Ecto neural progenitor cell (in vitro differentiated cells): ENCODE measurements around the gene RTL9.
A peak's percentile ranks its signal among the peaks of the same experiment; 100 is the strongest.

Experiments used
- DNase-seq: peaks from one replicate; pipeline ENCODE4 v3.0.0-alpha.2; 2018; ENCODE audit warnings: low spot score

The RTL9 gene

DNA sequence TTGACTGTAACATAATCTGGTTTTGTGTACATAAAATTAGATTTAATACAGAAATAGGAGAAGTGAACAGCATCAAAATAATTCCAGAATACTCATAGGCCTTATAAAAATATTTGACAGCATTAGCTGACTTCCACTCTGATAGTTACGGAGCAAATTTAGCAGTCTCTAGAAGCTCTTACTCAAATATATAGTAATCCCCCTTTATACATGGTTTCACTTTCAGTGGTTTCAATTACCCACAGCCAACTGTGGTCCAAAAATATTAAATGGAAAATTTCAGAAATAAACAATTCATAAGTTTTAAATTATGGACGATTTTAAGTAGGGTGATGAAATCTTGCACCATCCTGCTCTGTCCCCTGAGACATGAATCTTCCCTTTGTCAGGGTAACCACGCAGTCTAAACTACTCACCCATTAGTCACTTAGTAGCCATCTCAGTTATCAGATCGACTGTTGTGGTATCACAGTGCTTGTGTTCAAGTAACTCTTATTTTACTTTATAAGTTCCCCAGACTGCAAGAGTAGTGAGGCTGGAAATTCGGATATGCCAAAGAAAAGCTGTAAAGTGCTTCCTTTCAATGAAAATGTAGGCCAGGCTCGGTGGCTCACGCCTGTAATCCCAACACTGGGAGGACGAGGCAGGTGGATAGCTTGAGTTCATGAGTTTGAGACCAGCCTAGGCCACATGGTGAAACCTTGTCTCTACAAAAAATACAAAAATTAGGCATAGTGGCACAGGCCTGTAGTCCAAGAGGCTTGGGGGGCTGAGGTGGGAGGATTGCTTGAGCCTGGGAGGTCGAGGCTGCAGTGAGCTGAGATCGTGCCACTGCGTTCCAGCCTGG lies 17.2 kb upstream of the RTL9 start:
- DNase-seq, result no peak

DNA sequence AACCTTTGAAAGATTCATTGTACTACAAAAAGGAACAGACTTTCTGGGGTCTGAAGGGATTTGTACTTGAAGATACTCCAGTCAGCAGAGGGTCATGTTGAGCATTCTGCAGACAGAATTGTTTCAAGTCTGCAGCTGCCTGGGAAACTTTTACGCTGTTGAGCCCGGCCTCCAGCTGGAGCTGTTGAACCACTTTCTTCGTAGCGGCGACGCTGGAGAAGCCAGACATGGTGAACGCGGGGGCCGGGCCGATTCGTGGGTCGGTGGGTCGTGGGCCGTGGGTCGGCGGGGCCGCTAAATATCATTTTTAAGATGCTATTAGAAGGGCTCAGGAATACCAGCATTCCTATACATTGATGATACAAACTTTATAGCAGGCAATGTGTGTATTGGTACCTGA lies 12.0 kb upstream of the RTL9 start:
- DNase-seq, result peak; percentile 43

DNA sequence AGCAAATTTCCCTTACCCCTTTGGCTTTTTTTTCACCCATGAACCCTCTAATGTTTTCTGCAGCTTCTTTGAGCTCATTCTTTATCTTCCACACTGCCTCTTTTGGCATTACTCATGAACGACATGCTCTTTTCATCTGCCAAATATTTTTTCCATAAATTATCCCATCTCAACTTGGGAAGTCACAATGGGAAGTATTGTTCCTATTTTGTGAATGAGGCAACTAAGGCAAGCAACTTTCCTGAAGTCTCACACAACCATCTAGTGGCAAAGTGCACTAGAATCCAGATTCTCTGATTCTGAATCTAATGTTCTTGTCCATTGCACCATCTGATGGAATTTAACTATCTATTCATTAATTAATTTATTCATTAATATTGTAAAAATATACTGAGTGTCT lies 625 bp downstream of the RTL9 start:
- no peak for DNase-seq

DNA sequence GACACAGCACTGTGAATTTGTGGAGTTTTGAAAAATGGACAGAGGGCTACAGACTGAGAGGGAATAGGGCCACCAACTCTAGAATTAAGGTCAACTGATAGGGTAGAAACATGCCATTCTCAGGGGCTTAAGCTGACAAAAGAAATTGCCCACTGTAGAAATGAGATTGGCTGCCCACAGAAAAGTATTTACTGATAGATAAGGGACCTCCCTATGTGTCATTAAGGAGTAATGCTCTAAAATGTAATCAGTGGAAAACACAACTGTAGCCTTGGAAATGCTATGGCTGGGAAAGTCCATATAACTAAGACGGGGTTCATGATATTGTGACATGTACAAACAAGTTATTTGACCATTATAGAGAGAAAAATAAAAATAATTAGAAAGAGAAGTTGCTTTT lies 4.6 kb downstream of the RTL9 start:
- no peak for DNase-seq

GRCh38 chrX:110373310-110373709 lies 14.7 kb downstream of the RTL9 start:
- no peak for DNase-seq

DNA sequence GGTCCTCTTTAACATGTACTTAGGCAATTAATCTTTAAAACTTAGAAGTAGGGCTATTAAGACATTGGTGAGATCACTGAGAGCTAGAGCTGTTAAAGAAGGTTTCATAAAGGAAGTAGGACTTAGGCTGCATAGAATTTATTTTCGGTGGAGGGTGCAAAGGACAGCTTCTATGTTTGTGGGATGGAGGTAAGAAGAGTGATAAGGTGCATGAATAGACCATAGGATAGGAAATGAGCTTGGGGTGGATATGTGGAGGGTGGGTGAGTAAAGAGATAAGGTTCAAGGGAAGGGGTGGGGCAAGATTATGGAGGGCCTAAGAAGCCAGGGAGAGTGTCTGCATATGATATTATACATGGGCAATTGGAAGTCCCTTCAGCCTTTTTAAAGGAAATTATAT lies 15.9 kb downstream of the RTL9 start:
- DNase-seq, result no peak

DNA sequence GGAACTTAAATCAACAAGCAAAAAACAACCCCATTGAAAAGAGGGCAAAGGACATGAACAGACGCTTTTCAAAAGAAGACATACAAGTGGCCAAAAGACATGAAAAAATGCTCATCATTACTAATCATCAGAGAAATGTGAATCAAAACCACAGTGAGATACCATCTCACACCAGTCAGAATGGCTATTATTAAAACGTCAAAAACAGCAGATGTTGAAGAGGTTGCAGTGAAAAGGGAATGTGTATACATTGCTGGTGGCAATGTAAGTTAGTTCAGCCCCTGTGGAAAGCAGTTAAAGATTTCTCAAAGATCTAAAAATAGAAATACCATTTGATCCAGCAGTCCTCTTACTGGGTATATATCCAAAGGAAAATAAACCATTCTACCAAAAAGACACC lies 22.6 kb downstream of the RTL9 start:
- no peak for DNase-seq

GRCh38 chrX:110383414-110383813 lies 24.8 kb downstream of the RTL9 start:
- DNase-seq, result no peak

DNA sequence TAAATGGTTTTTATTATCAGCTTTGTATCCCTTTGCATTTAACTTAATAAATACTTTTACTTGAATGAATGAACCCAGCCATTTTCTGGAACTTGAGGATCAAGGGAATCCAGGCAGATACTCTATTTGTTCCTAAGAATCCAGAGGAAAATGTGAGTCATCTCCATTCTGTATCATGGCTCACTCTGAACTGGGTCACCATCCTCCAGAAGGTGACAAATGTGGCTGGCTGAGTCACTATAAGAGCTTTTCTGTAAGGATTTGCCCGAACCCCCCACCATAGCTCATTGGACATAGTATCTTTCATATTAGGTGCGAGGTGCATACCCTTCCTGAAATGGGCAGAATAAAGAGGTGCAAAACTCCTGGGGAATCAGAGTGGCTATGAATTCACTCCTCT lies 25.8 kb downstream of the RTL9 start:
- DNase-seq, result no peak

DNA sequence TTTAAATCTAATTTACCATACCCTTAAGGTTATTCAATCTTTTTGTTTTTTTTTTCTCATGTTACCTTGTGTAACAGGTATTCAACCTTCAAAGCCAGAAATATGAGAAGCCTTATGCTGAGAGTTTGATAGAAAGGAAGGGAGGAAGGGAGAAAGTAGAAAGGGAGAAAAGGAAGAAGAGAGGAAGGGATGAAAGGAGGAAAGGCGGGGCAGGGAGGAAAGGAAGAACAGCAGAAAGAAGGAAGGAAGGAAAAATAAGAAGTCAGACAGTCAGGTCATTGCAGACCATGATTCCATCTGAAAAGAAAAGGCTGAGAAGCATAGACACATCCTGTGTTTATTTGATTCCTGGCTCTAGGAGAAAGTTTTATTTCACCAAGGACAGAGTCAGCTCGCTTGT lies 30.9 kb downstream of the RTL9 start:
- no peak for DNase-seq

DNA sequence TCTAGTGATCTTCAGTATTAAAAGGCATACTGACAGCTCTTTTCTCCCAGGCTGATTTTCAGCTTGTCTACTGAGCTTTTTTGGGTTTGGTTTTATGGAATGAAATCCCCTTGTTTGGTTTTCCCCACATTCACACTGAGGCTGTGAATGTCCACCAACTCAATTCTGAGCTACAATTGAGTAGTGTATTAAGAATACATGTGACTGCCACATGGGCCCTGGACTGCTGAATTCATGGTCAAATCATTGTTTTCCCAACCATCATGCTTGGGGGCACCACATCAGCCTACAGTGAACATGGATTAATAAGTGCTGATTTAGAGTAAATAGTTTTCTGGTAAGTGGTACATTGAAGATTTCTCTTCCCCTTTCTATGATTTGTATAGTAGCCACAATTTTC lies 32.4 kb downstream of the RTL9 start:
- DNase-seq, result no peak

GRCh38 chrX:110394651-110395050 lies 36.0 kb downstream of the RTL9 start:
- DNase-seq, result no peak

DNA sequence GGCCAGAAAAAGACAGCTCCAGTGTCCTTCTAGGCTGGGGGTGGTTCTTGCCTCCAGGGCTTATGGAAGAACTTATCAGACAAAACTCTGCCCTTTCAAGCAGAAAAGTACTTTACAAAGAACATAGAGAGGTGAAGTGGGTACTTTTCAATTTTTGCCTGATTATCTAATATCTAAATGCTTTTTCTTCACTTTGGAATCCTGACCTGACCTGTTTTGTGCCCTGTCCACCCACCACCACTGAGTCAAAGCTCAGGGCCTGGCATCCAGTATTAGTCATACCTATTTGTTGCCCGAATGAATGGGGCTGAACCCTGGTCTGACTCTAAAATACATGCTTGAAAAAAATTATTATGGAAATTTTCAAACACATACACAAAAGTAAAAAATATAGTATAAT lies 37.2 kb downstream of the RTL9 start:
- DNase-seq, result no peak

DNA sequence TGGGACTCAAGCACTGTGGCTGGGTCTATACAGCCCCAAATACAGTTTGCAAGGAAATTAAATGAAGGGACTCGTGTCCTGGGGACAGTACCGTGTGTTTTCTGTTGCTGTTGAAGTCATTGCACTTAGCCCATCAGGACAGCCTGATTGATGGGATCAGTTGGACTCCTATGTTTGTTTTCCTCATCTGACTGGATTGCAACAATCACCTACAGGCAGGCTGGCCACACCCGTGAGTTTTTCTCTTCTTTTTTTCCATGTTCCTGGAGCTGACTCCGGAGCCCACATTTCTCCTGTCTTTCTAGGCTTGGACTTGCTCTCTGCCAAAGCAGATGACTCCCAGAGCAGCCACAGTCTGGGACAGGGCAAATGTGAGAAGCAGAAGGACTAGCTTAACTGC lies 38.1 kb downstream of the RTL9 start:
- DNase-seq, result no peak

DNA sequence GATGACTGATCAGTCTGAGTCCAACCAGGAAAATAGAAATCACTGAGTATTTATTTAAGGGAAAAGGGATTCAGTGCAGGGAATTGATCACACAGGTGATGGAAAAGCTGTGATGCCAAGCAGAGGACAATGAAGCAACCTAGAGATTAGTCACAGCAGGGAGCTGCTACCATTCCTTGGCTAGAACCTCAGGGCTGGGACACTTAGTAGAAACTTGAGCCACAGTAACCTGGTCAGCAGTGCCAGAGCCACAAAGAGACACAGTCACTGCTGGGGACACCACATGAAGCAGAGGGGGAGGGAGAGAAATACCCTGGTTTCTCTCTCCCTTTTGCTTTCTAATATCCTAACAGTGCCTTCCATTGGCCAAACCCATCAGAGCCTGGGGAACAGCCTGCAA lies 38.7 kb downstream of the RTL9 start:
- no peak for DNase-seq

DNA sequence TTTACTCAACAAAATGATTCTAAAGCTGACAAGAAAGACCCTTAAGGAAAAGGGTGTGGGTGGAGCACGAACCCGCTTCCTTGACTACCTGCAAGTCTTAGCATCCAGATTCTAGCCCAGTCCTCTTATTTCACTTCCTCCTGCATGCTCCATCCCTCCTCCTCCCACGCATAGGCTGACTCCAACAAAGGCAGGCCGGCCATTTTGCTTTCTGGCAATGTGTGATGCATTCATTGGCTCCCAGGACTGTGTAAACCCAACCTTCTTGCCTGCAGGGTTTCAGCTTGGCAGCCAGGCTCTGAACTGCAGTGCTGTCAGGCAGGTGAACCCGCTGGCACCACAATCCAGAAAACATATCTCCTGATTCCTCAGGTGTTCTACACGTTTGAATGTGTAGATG lies 39.3 kb downstream of the RTL9 start:
- no peak for DNase-seq

GRCh38 chrX:110399497-110399896 lies 40.8 kb downstream of the RTL9 start:
- no peak for DNase-seq

- DNase-seq, result no peak
Measured at GRCh38 chrX:110399966-110400365, 41.3 kb downstream of the RTL9 start.

DNA sequence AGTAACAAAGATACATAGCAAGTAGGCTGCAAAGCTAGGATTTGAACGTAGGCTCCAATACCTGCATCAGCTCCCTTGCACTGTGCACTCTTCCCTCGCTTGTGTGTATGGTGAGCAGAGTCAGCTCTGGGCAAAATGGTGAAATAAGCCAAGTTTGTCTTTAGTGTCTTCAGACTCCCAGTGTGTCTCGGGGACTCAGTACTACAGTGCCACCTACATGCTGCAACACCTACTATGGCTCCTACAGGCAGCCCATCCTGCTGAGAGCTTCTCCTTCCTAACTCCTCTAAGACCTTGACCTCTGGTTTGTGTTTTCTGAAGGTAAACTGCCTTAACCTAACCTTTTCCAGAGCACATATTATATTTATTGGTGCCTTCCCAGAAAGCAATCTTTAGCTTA lies 42.5 kb downstream of the RTL9 start:
- DNase-seq, result no peak

GRCh38 chrX:110402091-110402849 lies 43.6 kb downstream of the RTL9 start:
- no peak for DNase-seq

DNA sequence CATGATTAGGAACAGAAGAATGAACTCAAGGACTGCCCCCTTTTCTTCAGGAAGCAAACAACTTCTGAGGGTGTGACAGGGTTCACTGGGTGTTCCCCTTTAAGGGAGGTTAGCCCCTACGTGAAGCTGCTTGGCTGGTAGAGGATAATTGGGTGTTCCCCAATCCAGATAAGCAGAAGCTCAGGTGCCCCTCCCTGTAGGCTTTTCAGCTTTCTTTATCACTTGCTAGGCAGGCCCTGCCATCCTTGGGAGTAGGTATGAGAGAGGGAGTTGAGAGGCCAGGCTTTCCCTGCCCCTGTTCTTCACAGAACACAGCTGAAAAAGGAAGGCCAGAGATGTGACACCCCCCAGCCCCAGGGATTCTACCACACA lies 44.2 kb downstream of the RTL9 start:
- DNase-seq, result no peak

- no peak for DNase-seq
Measured at GRCh38 chrX:110403441-110404238, 45.0 kb downstream of the RTL9 start.

DNA sequence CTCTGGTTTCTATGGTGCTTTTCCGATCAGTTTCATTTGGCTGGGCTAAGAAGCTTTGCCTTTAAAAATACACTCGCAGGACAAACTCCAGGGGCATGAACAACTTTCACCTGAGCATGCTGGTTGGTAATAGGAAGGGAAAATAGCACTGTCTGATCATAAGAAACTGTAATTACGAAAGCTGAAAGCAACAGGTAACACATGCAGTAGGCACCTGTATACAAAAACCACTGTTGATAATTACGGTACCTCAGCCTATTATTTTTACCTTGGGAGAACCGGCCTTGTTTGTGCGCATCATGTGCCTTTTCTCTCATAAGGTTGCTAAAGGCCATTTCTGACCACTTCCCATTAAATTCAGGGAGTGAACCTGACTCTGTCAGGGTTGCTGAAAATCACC lies 45.7 kb downstream of the RTL9 start:
- DNase-seq, result no peak
